Neuronal stem cell (in vitro differentiated cells): ENCODE data around the gene PTPRH.

Source experiments
- DNase-seq: peaks from one replicate; pipeline ENCODE4 v3.0.0-alpha.2; 2013; ENCODE audit warnings: low spot score
- H2AFZ ChIP-seq: one replicate; pipeline ENCODE4 v1.6.1; 2013; ENCODE audit warnings: mild to moderate bottlenecking, low read length, inconsistent platforms
- H2AK5ac ChIP-seq: 2 replicates; pipeline ENCODE4 v1.6.1; 2013; ENCODE audit warnings: low read depth, mild to moderate bottlenecking, inconsistent platforms, low read length, moderate library complexity, mixed read lengths
- H2BK120ac ChIP-seq: 2 replicates; pipeline ENCODE4 v1.6.1; 2013; ENCODE audit warnings: low read depth, mild to moderate bottlenecking, inconsistent platforms, low read length, moderate library complexity, mixed read lengths
- H2BK12ac ChIP-seq: one replicate; pipeline ENCODE4 v1.6.1; 2013; ENCODE audit warnings: low read length, inconsistent platforms
- H2BK15ac ChIP-seq: 2 replicates; pipeline ENCODE4 v1.6.1; 2013; ENCODE audit warnings: mild to moderate bottlenecking, low read length, inconsistent platforms, mixed read lengths
- H2BK5ac ChIP-seq: one replicate; pipeline ENCODE4 v1.6.1; 2013; ENCODE audit warnings: inconsistent platforms, mild to moderate bottlenecking, low read length, moderate library complexity
- H3K14ac ChIP-seq: one replicate; pipeline ENCODE4 v1.6.1; 2013; ENCODE audit warnings: low read length, inconsistent platforms
- H3K18ac ChIP-seq: 2 replicates; pipeline ENCODE4 v1.6.1; 2013; ENCODE audit warnings: low read length, inconsistent platforms
- H3K23ac ChIP-seq: 2 replicates; pipeline ENCODE4 v1.6.1; 2013; ENCODE audit warnings: low read depth, mild to moderate bottlenecking, mixed read lengths, low read length, inconsistent platforms; ENCODE audit not compliant: poor library complexity
- H3K27ac ChIP-seq: replicated peaks from 3 replicates; pipeline ENCODE4 v1.5.1; 2013; ENCODE audit warnings: low read length, inconsistent platforms
- H3K27me3 ChIP-seq, 3 experiments: 2 replicates each; pipeline ENCODE4 v1.6.1; 2013; ENCODE audit warnings: low read length in 3 of 3, mild to moderate bottlenecking in 2 of 3, inconsistent platforms in 1 of 3, low read depth in 1 of 3, mixed read lengths in 1 of 3, moderate library complexity in 1 of 3; ENCODE audit not compliant: control insufficient read depth in 3 of 3, insufficient read depth in 3 of 3
- H3K36me3 ChIP-seq, 2 donors: replicated peaks in 1 of 2; 2 replicates each; pipeline ENCODE4 v1.6.1; 2013; ENCODE audit warnings: low read length in 2 of 2; ENCODE audit not compliant: control insufficient read depth in 2 of 2, insufficient read depth in 2 of 2
- H3K4ac ChIP-seq: 2 replicates; pipeline ENCODE4 v1.6.1; 2013; ENCODE audit warnings: inconsistent platforms, mild to moderate bottlenecking, low read length, moderate library complexity
- H3K4me1 ChIP-seq, 2 donors: 1 replicate in 1 of 2; 2 replicates in 1 of 2; pipeline ENCODE4 v1.6.1; 2013; ENCODE audit warnings: low read length in 2 of 2, low read depth in 1 of 2; ENCODE audit not compliant: control insufficient read depth in 2 of 2, insufficient read depth in 1 of 2
- H3K4me2 ChIP-seq: one replicate; pipeline ENCODE4 v1.6.1; 2013; ENCODE audit warnings: mild to moderate bottlenecking, low read length, inconsistent platforms; ENCODE audit not compliant: insufficient read depth, poor library complexity, severe bottlenecking
- H3K4me3 ChIP-seq, 2 donors: 2 replicates each; pipeline ENCODE4 v1.5.1; 2013; ENCODE audit warnings: low read length in 2 of 2, mild to moderate bottlenecking in 2 of 2, inconsistent platforms in 1 of 2, moderate library complexity in 1 of 2
- H3K79me1 ChIP-seq: one replicate; pipeline ENCODE4 v1.6.1; 2013; ENCODE audit warnings: low read depth, mild to moderate bottlenecking, inconsistent platforms, low read length, moderate library complexity
- H3K9ac ChIP-seq: one replicate; pipeline ENCODE4 v1.6.1; 2013; ENCODE audit warnings: mild to moderate bottlenecking, low read depth, low read length, inconsistent platforms; ENCODE audit not compliant: poor library complexity
- H3K9me3 ChIP-seq, 2 donors: replicated peaks in 1 of 2; 2 replicates each; pipeline versions ENCODE3 to v1.6.1; 2013; ENCODE audit warnings: low read length in 2 of 2, mild to moderate bottlenecking in 2 of 2, inconsistent platforms in 1 of 2, low read depth in 1 of 2, mixed read lengths in 1 of 2, moderate library complexity in 1 of 2; ENCODE audit not compliant: control insufficient read depth in 2 of 2, insufficient read depth in 1 of 2
- H4K8ac ChIP-seq: one replicate; pipeline ENCODE4 v1.6.1; 2013; ENCODE audit warnings: low read depth, mild to moderate bottlenecking, inconsistent platforms, low read length, moderate library complexity
- H4K91ac ChIP-seq: one replicate; pipeline ENCODE4 v1.6.1; 2013; ENCODE audit warnings: low read length, low read depth, mild to moderate bottlenecking, inconsistent platforms; ENCODE audit not compliant: poor library complexity
- WGBS, 2 donors: extraction: QIAGEN DNeasy Blood & Tissue Kit; methylation state at CpG; one replicate each; pipeline ENCODE4 v1.1.7; 2013; ENCODE audit warnings: missing lambda C conversion rate in 2 of 2, mixed read lengths in 1 of 2; ENCODE audit not compliant: insufficient read length in 2 of 2, insufficient replicate concordance in 1 of 2; ENCODE audit errors: extremely low coverage in 2 of 2; 5-methylcytosine and 5-hydroxymethylcytosine counted together

The PTPRH gene

GRCh38 chr19:55197528-55197927, 11.8 kb downstream of the PTPRH start:
- H3K27ac ChIP-seq: no peak overlapping the region
- H2BK12ac ChIP-seq: no peak overlapping the region
- no peak overlapping the region for H3K4me3 ChIP-seq
- H3K79me1 ChIP-seq: no peaks in the 10 kb centered on the region
- H3K4me1 ChIP-seq: peaks cover 0 to 4% of the 10 kb centered on the region in 2 donors
- H2AFZ ChIP-seq: no peak overlapping the region
- no peak overlapping the region for H3K9ac ChIP-seq
- no peak overlapping the region for H3K23ac ChIP-seq
- H2BK5ac ChIP-seq: no peak overlapping the region
- no peak overlapping the region for H3K14ac ChIP-seq
- H3K18ac ChIP-seq: no peak overlapping the region
- H4K8ac ChIP-seq: no peak overlapping the region
- no peak overlapping the region for H2BK15ac ChIP-seq
- H3K4me2 ChIP-seq: no peak overlapping the region
- no peak overlapping the region for H2AK5ac ChIP-seq
- no CpG with 5 or more reads among the region's 4 CpGs for WGBS, 2 donors
- no peak for DNase-seq
- no peak overlapping the region for H4K91ac ChIP-seq
- peaks cover 0 to 2% (median 0%) of the 10 kb centered on the region in 3 experiments for H3K27me3 ChIP-seq
- no peaks in the 10 kb centered on the region for H3K9me3 ChIP-seq
- no peaks in the 10 kb centered on the region for H3K36me3 ChIP-seq
- H2BK120ac ChIP-seq: no peak overlapping the region
- no peak overlapping the region for H3K4ac ChIP-seq

- WGBS, 2 donors: 100% methylated on average over 1 of the region's 10 CpGs; no CpG with 5 or more reads in 1 of the 2 donors
- H3K79me1 ChIP-seq: no peaks in the 10 kb centered on the region
- no peak overlapping the region for H3K18ac ChIP-seq
- H3K4me1 ChIP-seq: peaks cover 0 to 4% of the 10 kb centered on the region in 2 donors
- no peak overlapping the region for H2BK12ac ChIP-seq
- H3K4me3 ChIP-seq: no peak overlapping the region
- H3K9me3 ChIP-seq: no peaks in the 10 kb centered on the region
- no peak overlapping the region for H3K23ac ChIP-seq
- H3K4ac ChIP-seq: no peak overlapping the region
- H2AFZ ChIP-seq: no peak overlapping the region
- no peak overlapping the region for H3K14ac ChIP-seq
- no peak overlapping the region for H2BK15ac ChIP-seq
- H2AK5ac ChIP-seq: no peak overlapping the region
- H4K91ac ChIP-seq: no peak overlapping the region
- no peak overlapping the region for H2BK120ac ChIP-seq
- no peak for DNase-seq
- H3K27ac ChIP-seq: no peak overlapping the region
- H4K8ac ChIP-seq: no peak overlapping the region
- H3K4me2 ChIP-seq: no peak overlapping the region
- no peaks in the 10 kb centered on the region for H3K36me3 ChIP-seq
- peak overlapping the region; percentile 7 for H3K9ac ChIP-seq
- H2BK5ac ChIP-seq: no peak overlapping the region
- H3K27me3 ChIP-seq: peaks cover 0 to 2% (median 0%) of the 10 kb centered on the region in 3 experiments
Measured at GRCh38 chr19:55196803-55197202, 12.5 kb downstream of the PTPRH start.

- no peak overlapping the region for H2AK5ac ChIP-seq
- no peak overlapping the region for H3K4me2 ChIP-seq
- no peak overlapping the region for H2BK5ac ChIP-seq
- H2AFZ ChIP-seq: no peak overlapping the region
- no peak overlapping the region for H3K14ac ChIP-seq
- no peak overlapping the region for H3K4me3 ChIP-seq
- H3K9ac ChIP-seq: no peak overlapping the region
- H3K18ac ChIP-seq: no peak overlapping the region
- no peaks in the 10 kb centered on the region for H3K27me3 ChIP-seq
- no CpG with 5 or more reads among the region's 12 CpGs for WGBS, 2 donors
- no peak overlapping the region for H2BK15ac ChIP-seq
- peaks cover 0 to 3% of the 10 kb centered on the region in 2 donors for H3K4me1 ChIP-seq
- no peak overlapping the region for H3K27ac ChIP-seq
- no peak overlapping the region for H3K4ac ChIP-seq
- H4K91ac ChIP-seq: no peak overlapping the region
- no peak overlapping the region for H3K23ac ChIP-seq
- H3K79me1 ChIP-seq: no peaks in the 10 kb centered on the region
- no peaks in the 10 kb centered on the region for H3K36me3 ChIP-seq
- DNase-seq: no peak
- no peak overlapping the region for H4K8ac ChIP-seq
- no peak overlapping the region for H2BK120ac ChIP-seq
- no peaks in the 10 kb centered on the region for H3K9me3 ChIP-seq
- no peak overlapping the region for H2BK12ac ChIP-seq
Measured at GRCh38 chr19:55193481-55193880, 15.8 kb downstream of the PTPRH start.

GRCh38 chr19:55189403-55189835, 19.9 kb downstream of the PTPRH start:
- Histone ChIP-seq H3K4me3 (no peak overlapping the region), H4K8ac (no peak overlapping the region), H3K14ac (no peak overlapping the region), H3K27ac (no peak overlapping the region), H3K4me2 (no peak overlapping the region), H2BK15ac (no peak overlapping the region), H3K9me3 (no peaks in the 10 kb centered on the region), H2BK12ac (no peak overlapping the region), H2BK5ac (no peak overlapping the region), H2AFZ (peak overlapping the region; percentile 62), H3K4ac (no peak overlapping the region), H3K9ac (no peak overlapping the region), H3K18ac (no peak overlapping the region), H4K91ac (no peak overlapping the region), H3K36me3 (no peaks in the 10 kb centered on the region), H2BK120ac (no peak overlapping the region), H3K27me3 (peaks cover 0 to 14% (median 0%) of the 10 kb centered on the region in 3 experiments), H3K23ac (no peak overlapping the region), H2AK5ac (no peak overlapping the region), H3K79me1 (no peaks in the 10 kb centered on the region), H3K4me1 (peaks cover 0 to 2% of the 10 kb centered on the region in 2 donors)
- WGBS, 2 donors: no CpG with 5 or more reads among the region's 15 CpGs
- no peak for DNase-seq
